OCI-LY7 (cell line): ENCODE results near the gene OLFML2B. TPM values are rescaled to one million over a fixed set of nuclear protein-coding genes. Genes with fewer than 3 reads are reported as not detected.

ENCODE experiments used
- BruUV-seq: library from RNA; stranded (reverse); fragments of 400-500 nt; replicated peaks from 2 replicates; lab custom pipeline; 2021; lab: Mats Ljungman, UMichigan
- CTCF ChIA-PET: fragments of 300-600 bp; sonication (Branson Sonifier 250); formaldehyde crosslinking; loops from one replicate; lab custom pipeline; 2022; ENCODE audit warnings: antibody characterized with exemption; ENCODE audit not compliant: unreplicated experiment; lab: Charles Lee
- POLR2A ChIA-PET: fragments of 300-600 bp; sonication (Branson Sonifier 250); formaldehyde crosslinking; loops from one replicate; lab custom pipeline; 2022; ENCODE audit warnings: antibody characterized with exemption; lab: Charles Lee
- DNase-seq: peaks from one replicate; pipeline ENCODE4 v3.0.0-alpha.2; 2015; ENCODE audit warnings: low spot score
- H2AFZ ChIP-seq: fragments of 200-600 bp; sonication (generic), shearing (Covaris generic); 2 replicates; pipeline ENCODE4 v1.6.1; 2014; ENCODE audit warnings: mild to moderate bottlenecking, antibody characterized with exemption, low read length, moderate library complexity
- H3K27ac ChIP-seq: fragments of 200-600 bp; sonication (generic); 2 replicates; pipeline ENCODE4 v1.5.1; 2014; ENCODE audit warnings: mixed run types, low read depth, mild to moderate bottlenecking, moderate library complexity, low read length, inconsistent platforms; ENCODE audit not compliant: poor library complexity, severe bottlenecking
- H3K36me3 ChIP-seq: fragments of 200-600 bp; sonication (generic); 2 replicates; pipeline ENCODE4 v1.6.1; 2014; ENCODE audit warnings: mild to moderate bottlenecking, antibody characterized with exemption, low read length, moderate library complexity, mixed read lengths; ENCODE audit not compliant: insufficient read depth
- H3K4me1 ChIP-seq: fragments of 200-600 bp; sonication (generic); 2 replicates; pipeline ENCODE4 v1.5.1; 2014; ENCODE audit warnings: mild to moderate bottlenecking, low read length; ENCODE audit not compliant: insufficient read depth, poor library complexity, severe bottlenecking
- H3K4me2 ChIP-seq: fragments of 200-600 bp; sonication (generic); 2 replicates; pipeline ENCODE4 v1.6.1; 2014; ENCODE audit warnings: mild to moderate bottlenecking, low read length
- H3K4me3 ChIP-seq: fragments of 200-600 bp; sonication (generic); 2 replicates; pipeline ENCODE4 v1.5.1; 2014; ENCODE audit warnings: mild to moderate bottlenecking, low read depth, low read length; ENCODE audit not compliant: poor library complexity, severe bottlenecking
- H3K79me2 ChIP-seq: fragments of 200-600 bp; sonication (generic); 2 replicates; pipeline ENCODE4 v1.6.1; 2016; ENCODE audit warnings: low read depth, mild to moderate bottlenecking, low read length, moderate library complexity, mixed read lengths; ENCODE audit not compliant: insufficient read depth
- H3K9me2 ChIP-seq: fragments of 200-600 bp; sonication (generic); 2 replicates; pipeline ENCODE4 v1.6.1; 2016; ENCODE audit warnings: mild to moderate bottlenecking, low read length, mixed read lengths; ENCODE audit not compliant: insufficient read depth
- H3K9me3 ChIP-seq: fragments of 200-600 bp; sonication (generic); 2 replicates; pipeline ENCODE4 v1.6.1; 2014; ENCODE audit warnings: mild to moderate bottlenecking, mixed run types, low read length, mixed read lengths
- H4K20me1 ChIP-seq: fragments of 200-600 bp; sonication (generic); 2 replicates; pipeline ENCODE4 v1.6.1; 2014; ENCODE audit warnings: mild to moderate bottlenecking, antibody characterized with exemption, low read length, moderate library complexity, mixed read lengths; ENCODE audit not compliant: insufficient read depth
- CTCF ChIP-seq: fragments of 200-600 bp; sonication (generic); conservative IDR thresholded peaks from 2 replicates; pipeline ENCODE4 v1.5.1; 2014; ENCODE audit warnings: mild to moderate bottlenecking, antibody characterized with exemption, low read length, moderate library complexity, mixed read lengths
- EZH2phosphoT487 ChIP-seq: fragments of 200-600 bp; sonication (generic); IDR thresholded peaks from 2 replicates; pipeline ENCODE4 v1.6.1; 2018; ENCODE audit warnings: low read depth, borderline replicate concordance, mild to moderate bottlenecking, mixed run types, antibody characterized with exemption, low read length, moderate library complexity, mixed read lengths
- intact Hi-C: fragments of 100-400 bp; cut with micrococcal nuclease; formaldehyde crosslinking; loops from one replicate; pipeline ENCODE4 v1.10.0; 2022; ENCODE audit not compliant: unreplicated experiment
- total RNA-seq, 2 experiments: library from RNA; depleted of rRNA in 1 of 2; stranded (reverse); fragments of >200 nt in 1 of 2; shearing (Covaris generic) in 1 of 2; gene quantifications; 2 replicates each; pipeline ENCODE4 v1.2.3, GENCODE V29; 2014 to 2022

Gene OLFML2B
- total RNA-seq, 2 experiments from 2014 or later, result not detected

DNA sequence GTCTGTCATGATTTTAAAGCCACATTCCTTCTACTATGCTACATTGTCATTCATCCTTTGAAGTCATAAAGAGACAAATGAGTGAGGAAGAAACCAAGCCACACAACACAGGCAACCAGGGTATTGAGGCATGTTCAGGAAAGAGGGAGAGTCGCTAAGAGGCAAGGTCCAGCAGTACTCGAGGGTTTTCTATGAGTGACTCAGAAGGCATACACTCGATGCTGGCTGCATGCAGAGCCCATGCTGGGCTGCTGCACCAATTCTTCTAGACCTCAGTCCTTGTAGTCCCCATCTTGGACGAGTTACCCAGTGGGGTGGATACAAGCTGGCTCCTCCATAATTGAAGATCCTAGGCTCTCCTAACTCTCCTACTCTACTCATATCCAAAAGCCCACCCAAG is 57.6 kb downstream of the OLFML2B start:
- intact Hi-C loops, result no loop called here
- Histone ChIP-seq H3K9me3 (no peaks in the 10 kb centered on the region), H3K27ac (no peak overlapping the region), H4K20me1 (no peaks in the 10 kb centered on the region), H3K36me3 (no peaks in the 10 kb centered on the region), H3K4me1 (no peaks in the 10 kb centered on the region), H2AFZ (no peak overlapping the region), H3K79me2 (no peaks in the 10 kb centered on the region), H3K4me2 (no peak overlapping the region), H3K9me2 (no peaks in the 10 kb centered on the region), H3K4me3 (no peak overlapping the region)
- TF ChIP-seq CTCF, result no peak
- no peak for TF ChIP-seq EZH2phosphoT487
- CTCF ChIA-PET, result no interaction called here
- POLR2A ChIA-PET, result no interaction called here
- BruUV-seq, result no TSS peak
- no peak for DNase-seq

DNA sequence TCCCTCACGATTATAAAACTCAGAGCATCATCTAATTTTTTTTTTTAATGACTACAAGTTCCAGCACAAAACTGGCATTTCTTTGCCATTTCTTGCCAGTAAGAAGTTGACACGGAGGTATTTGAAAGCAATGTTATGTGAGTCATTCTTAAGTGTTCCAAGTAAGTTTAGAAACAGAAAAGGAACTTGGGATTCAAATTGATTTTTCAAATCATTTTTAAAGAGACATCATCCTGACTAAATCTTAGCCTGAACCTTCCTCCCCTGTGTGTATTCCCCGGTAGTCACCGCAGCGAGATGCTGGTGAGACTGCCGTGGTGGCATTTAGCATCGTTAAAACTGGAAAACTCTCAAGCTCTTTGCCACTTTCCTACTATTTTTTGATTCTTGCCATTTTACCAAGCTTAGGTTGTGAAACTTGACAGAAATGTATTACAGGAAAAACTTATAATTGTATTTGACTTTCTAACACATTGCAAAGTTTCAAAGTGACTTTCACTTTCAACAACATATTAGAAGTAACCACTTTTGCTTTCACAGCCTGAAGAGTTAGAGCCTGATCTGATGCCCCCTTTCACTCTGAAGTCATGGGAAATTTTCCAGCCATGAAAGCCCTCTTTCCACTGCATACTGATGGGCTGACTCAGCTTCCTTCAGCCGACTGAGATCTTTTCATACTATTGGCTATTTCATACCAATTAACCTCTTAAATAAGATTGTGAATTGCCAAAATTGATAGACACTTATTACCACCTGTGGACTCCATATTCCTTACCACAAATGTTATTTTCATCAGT is 61.4 kb downstream of the OLFML2B start:
- no peak overlapping the region for H3K4me3 ChIP-seq
- DNase-seq, result no peak
- BruUV-seq, result no TSS peak

More for the DNA sequence above, 61.4 kb downstream of the OLFML2B start:
- no peak for TF ChIP-seq CTCF
- TF ChIP-seq EZH2phosphoT487, result no peak
- Histone ChIP-seq H3K27ac (no peak overlapping the region), H3K36me3 (peaks cover 11% of the 10 kb centered on the region; the same call in 1 of the 2 replicates), H3K9me2 (no peaks in the 10 kb centered on the region), H3K79me2 (no peaks in the 10 kb centered on the region), H3K4me2 (no peak overlapping the region), H3K9me3 (no peaks in the 10 kb centered on the region), H2AFZ (no peak overlapping the region), H3K4me1 (no peaks in the 10 kb centered on the region), H4K20me1 (no peaks in the 10 kb centered on the region)
- intact Hi-C loops, result no loop called here
- CTCF ChIA-PET, result no interaction called here
- POLR2A ChIA-PET, result interaction anchor here (1.2 to 1.5 kb wide), 2 partner anchors 17 to 22 kb away, joined by 3 to 5 read pairs; no protein-coding TSS in a partner anchor
